ENCODE data around the gene MRPL42. TPM values are rescaled to one million over a fixed set of nuclear protein-coding genes. Genes with fewer than 3 reads are reported as not detected.
A peak's percentile ranks its signal among the peaks of the same experiment; 100 is the strongest.

Gene MRPL42
- total and polyA plus RNA-seq, 12 donors, result 21.9 to 131 (median 81.9) TPM

- Histone ChIP-seq H3K27me3 (no peaks in the 10 kb centered on the region), H3K36me3 (replicated peaks in 1 of 2) (no peaks in the 10 kb centered on the region), H3K4me3 (no peak overlapping the region), H3K9me3 (replicated peaks in 1 of 3) (no peaks in the 10 kb centered on the region), H3K4me1 (replicated peaks in 1 of 2) (peaks cover 0 to 4% of the 10 kb centered on the region in 2 donors), H3K27ac (no peak overlapping the region)
- intact Hi-C loops (cut with DNase I), result no loop called here
- peak; percentile 38 to 69 (median 65) for DNase-seq
- TF ChIP-seq, protein P1, sequence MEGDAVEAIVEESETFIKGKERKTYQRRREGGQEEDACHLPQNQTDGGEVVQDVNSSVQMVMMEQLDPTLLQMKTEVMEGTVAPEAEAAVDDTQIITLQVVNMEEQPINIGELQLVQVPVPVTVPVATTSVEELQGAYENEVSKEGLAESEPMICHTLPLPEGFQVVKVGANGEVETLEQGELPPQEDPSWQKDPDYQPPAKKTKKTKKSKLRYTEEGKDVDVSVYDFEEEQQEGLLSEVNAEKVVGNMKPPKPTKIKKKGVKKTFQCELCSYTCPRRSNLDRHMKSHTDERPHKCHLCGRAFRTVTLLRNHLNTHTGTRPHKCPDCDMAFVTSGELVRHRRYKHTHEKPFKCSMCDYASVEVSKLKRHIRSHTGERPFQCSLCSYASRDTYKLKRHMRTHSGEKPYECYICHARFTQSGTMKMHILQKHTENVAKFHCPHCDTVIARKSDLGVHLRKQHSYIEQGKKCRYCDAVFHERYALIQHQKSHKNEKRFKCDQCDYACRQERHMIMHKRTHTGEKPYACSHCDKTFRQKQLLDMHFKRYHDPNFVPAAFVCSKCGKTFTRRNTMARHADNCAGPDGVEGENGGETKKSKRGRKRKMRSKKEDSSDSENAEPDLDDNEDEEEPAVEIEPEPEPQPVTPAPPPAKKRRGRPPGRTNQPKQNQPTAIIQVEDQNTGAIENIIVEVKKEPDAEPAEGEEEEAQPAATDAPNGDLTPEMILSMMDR (IDR thresholded peaks at IDR 0.05), result no peak
- no peak for TF ChIP-seq POLR2A (IDR thresholded peaks at IDR 0.05)
- WGBS, 4 donors, result 42 to 59% (median 48%) methylated on average over 4 of the region's 4 CpGs
Measured at GRCh38 chr12:93526786-93527428, 59.6 kb downstream of the MRPL42 start.

- whole genome bisulfite sequencing, 4 donors, result 44 to 56% (median 51%) methylated on average over 5 of the region's 5 CpGs
- TF ChIP-seq POLR2A (IDR thresholded peaks at IDR 0.05), result no peak
- TF ChIP-seq, protein P1 (IDR thresholded peaks at IDR 0.05), result no peak
Measured at GRCh38 chr12:93530358-93530757, 63.0 kb downstream of the MRPL42 start.

DNA sequence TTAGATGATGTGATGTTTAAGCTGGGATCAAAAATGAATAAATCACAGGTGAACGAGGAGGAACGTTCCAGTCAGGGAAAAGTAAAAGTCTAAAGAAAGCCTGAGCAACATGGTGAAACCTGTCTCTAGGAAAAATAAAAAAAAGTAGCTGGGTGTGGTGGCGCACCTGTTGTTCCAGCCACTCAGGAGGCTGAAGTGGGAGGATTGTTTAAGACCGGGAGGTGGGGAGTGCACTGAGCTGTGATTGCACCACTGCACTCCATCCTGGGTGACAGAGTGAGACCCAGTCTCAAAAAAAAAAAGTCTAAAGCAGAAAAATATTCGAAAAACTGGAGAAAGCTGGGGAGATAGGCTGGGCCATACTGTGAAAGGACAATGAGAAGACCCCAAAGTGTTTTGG lies 66.0 kb downstream of the MRPL42 start:
- WGBS, 4 donors, result 79 to 93% (median 89%) methylated on average over 5 of the region's 5 CpGs
- Histone ChIP-seq H3K4me1 (replicated peaks in 1 of 2) (no peaks in the 10 kb centered on the region), H3K4me3 (no peak overlapping the region), H3K9me3 (replicated peaks in 1 of 3) (no peaks in the 10 kb centered on the region), H3K27ac (no peak overlapping the region), H3K36me3 (replicated peaks in 1 of 2) (no peaks in the 10 kb centered on the region), H3K27me3 (no peaks in the 10 kb centered on the region)
- intact Hi-C loops (cut with DNase I), result no loop called here
- TF ChIP-seq, protein P1 (IDR thresholded peaks at IDR 0.05), result no peak
- TF ChIP-seq POLR2A (IDR thresholded peaks at IDR 0.05), result no peak
- no peak for DNase-seq

More at GRCh38 chr12:93530358-93530757, 63.0 kb downstream of the MRPL42 start:
- no peak for DNase-seq
- Histone ChIP-seq H3K36me3 (replicated peaks in 1 of 2) (no peaks in the 10 kb centered on the region), H3K4me1 (replicated peaks in 1 of 2) (peaks cover 0 to 4% of the 10 kb centered on the region in 2 donors), H3K27ac (no peak overlapping the region), H3K27me3 (no peaks in the 10 kb centered on the region), H3K4me3 (no peak overlapping the region), H3K9me3 (replicated peaks in 1 of 3) (no peaks in the 10 kb centered on the region)
- intact Hi-C loops (cut with DNase I), result no loop called here

DNA sequence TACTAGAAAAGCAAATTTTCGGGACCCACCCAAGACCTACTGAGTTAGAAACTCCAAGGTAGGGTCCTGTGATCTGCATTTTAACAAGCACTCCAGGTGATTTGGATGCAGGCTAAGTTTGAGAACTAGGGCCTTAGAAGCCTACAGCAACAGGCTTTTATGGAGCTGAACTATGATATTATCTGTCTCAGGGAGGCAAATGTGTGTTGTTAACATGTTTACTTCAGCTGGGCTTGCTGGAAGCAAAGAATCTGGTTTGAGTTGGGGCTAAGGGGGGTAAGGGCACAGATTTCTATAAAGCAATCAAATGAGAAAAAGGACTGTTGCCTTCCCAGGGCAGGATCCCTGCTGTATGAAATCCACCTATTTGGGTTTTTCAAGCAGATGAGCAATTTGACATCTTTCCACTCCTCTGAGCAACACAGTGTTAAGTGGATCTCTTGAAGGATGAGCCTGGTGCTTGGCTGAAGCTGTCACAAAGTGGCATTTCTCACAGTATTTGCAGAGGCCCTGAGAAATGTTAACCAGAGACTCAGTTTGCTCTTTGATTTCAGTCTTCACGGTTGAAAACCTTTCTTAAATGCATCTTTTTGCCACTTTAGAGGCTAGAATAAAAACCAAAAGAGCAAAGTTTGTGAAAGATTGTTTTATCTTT lies 68.9 kb downstream of the MRPL42 start:
- Histone ChIP-seq H3K9me3 (replicated peaks in 1 of 3) (no peaks in the 10 kb centered on the region), H3K27ac (no peak overlapping the region), H3K4me3 (no peak overlapping the region), H3K36me3 (replicated peaks in 1 of 2) (no peaks in the 10 kb centered on the region), H3K4me1 (replicated peaks in 1 of 2) (no peaks in the 10 kb centered on the region), H3K27me3 (no peaks in the 10 kb centered on the region)
- WGBS, 4 donors, result 77 to 87% (median 81%) methylated on average over 2 of the region's 2 CpGs
- TF ChIP-seq POLR2A (IDR thresholded peaks at IDR 0.05), result no peak
- TF ChIP-seq, protein P1 (IDR thresholded peaks at IDR 0.05), result no peak
- intact Hi-C loops (cut with DNase I), result no loop called here
- no peak for DNase-seq
